Measurements from ENCODE around the gene GNB3. TPM values are rescaled to one million over a fixed set of nuclear protein-coding genes. Genes with fewer than 3 reads are reported as not detected.
"Not testable (repeated sequence)": the region's sequence is repeated elsewhere in the genome, so short reads cannot be mapped to it uniquely, and the experiment has no call there.

Gene GNB3
- total RNA-seq, 4 donors from 2014 or later: 0.17 to 1.2 (median 0.52) TPM; not detected in 1

GRCh38 chr12:6884539-6884938, 43.8 kb downstream of the GNB3 start:
- TF ChIP-seq POLR2A (IDR thresholded peaks at IDR 0.05) (no peak), CTCF (IDR thresholded peaks at IDR 0.05) (no peak)
- WGBS, 2 donors: 83 to 87% methylated on average over 22 of the region's 22 CpGs
- no peak for DNase-seq (ENCODE audit: low spot score in 2 of 2)
- intact Hi-C loops (cut with DNase I; ENCODE audit: low total_unique reads): no loop called here
- H3K4me3 ChIP-seq (ENCODE audit: low read depth, poor library complexity, severe bottlenecking): no peak overlapping the region

GRCh38 chr12:6886206-6886999, 45.7 kb downstream of the GNB3 start:
- WGBS, 2 donors: 82 to 84% methylated on average over 12 to 13 of the region's 15 CpGs
- H3K4me3 ChIP-seq (ENCODE audit: low read depth, poor library complexity, severe bottlenecking); DNase-seq (ENCODE audit: low spot score in 2 of 2); intact Hi-C loops (cut with DNase I; ENCODE audit: low total_unique reads): not testable (repeated sequence)

- no peak overlapping the region for H3K4me3 ChIP-seq (ENCODE audit: low read depth, poor library complexity, severe bottlenecking)
- TF ChIP-seq POLR2A (IDR thresholded peaks at IDR 0.05): no peak
- no peak for TF ChIP-seq CTCF (IDR thresholded peaks at IDR 0.05)
- DNase-seq (ENCODE audit: low spot score in 2 of 2): no peak
- intact Hi-C loops (cut with DNase I; ENCODE audit: low total_unique reads): no loop called here
- 78 to 87% methylated on average over 8 of the region's 8 CpGs for WGBS, 2 donors
These were observed 46.7 kb downstream of the GNB3 start for GRCh38 chr12:6887460-6887859.

- intact Hi-C loops (cut with DNase I; ENCODE audit: low total_unique reads): no loop called here
- DNase-seq (ENCODE audit: low spot score in 2 of 2): no peak
- WGBS, 2 donors: 77 to 78% methylated on average over 2 of the region's 2 CpGs
- no peak for TF ChIP-seq POLR2A (IDR thresholded peaks at IDR 0.05)
- H3K4me3 ChIP-seq (ENCODE audit: low read depth, poor library complexity, severe bottlenecking): no peak overlapping the region
These were observed 47.6 kb downstream of the GNB3 start for GRCh38 chr12:6888360-6888759.

- intact Hi-C loops (cut with DNase I; ENCODE audit: low total_unique reads); DNase-seq (ENCODE audit: low spot score in 2 of 2); H3K4me3 ChIP-seq (ENCODE audit: low read depth, poor library complexity, severe bottlenecking): not testable (repeated sequence)
- 77 to 81% methylated on average over 7 of the region's 7 CpGs for WGBS, 2 donors
These were observed 48.1 kb downstream of the GNB3 start for GRCh38 chr12:6888794-6889193.

GRCh38 chr12:6889775-6890573, 49.2 kb downstream of the GNB3 start:
- intact Hi-C loops (cut with DNase I; ENCODE audit: low total_unique reads); H3K4me3 ChIP-seq (ENCODE audit: low read depth, poor library complexity, severe bottlenecking); DNase-seq (ENCODE audit: low spot score in 2 of 2): not testable (repeated sequence)
- WGBS, 2 donors: 90 to 92% methylated on average over 21 of the region's 21 CpGs

- H3K4me3 ChIP-seq (ENCODE audit: low read depth, poor library complexity, severe bottlenecking): no peak overlapping the region
- intact Hi-C loops (cut with DNase I; ENCODE audit: low total_unique reads): no loop called here
- DNase-seq (ENCODE audit: low spot score in 2 of 2): peak; percentile 95 to 100
- TF ChIP-seq POLR2A (IDR thresholded peaks at IDR 0.05): peak in 1 of 2 donors; percentile 30
- TF ChIP-seq CTCF (IDR thresholded peaks at IDR 0.05): peak in 1 of 3 donors; percentile 41
- 1% methylated on average over 47 to 67 of the region's 68 CpGs for WGBS, 2 donors
These were observed 50.3 kb downstream of the GNB3 start for GRCh38 chr12:6890789-6891645.

Data from lower leg skin (tissue), 4 donors.